Endodermal cell (in vitro differentiated cells): ENCODE measurements around the gene FBXW7. TPM values are rescaled to one million over a fixed set of nuclear protein-coding genes. Genes with fewer than 3 reads are reported as not detected.

Source experiments
- DNase-seq: peaks from one replicate; pipeline ENCODE4 v3.0.0-alpha.2; 2017
- H3K27ac ChIP-seq: 2 replicates; pipeline ENCODE4 v1.5.1; 2013; ENCODE audit warnings: mild to moderate bottlenecking, low read depth, low read length, moderate library complexity
- H3K27me3 ChIP-seq: 2 replicates; pipeline ENCODE4 v1.6.1; 2013; ENCODE audit warnings: mild to moderate bottlenecking, low read length, moderate library complexity; ENCODE audit not compliant: insufficient read depth, control insufficient read depth, poor library complexity, severe bottlenecking
- H3K36me3 ChIP-seq: 2 replicates; pipeline ENCODE4 v1.7.0; 2013; ENCODE audit warnings: mild to moderate bottlenecking, low read length, moderate library complexity; ENCODE audit not compliant: control insufficient read depth, insufficient read depth
- H3K4me1 ChIP-seq: one replicate; pipeline ENCODE4 v1.7.0; 2013; ENCODE audit warnings: low read length; ENCODE audit not compliant: control insufficient read depth, insufficient read depth
- H3K4me3 ChIP-seq: 2 replicates; pipeline ENCODE4 v1.5.1; 2013; ENCODE audit warnings: mild to moderate bottlenecking, low read length, moderate library complexity
- H3K9ac ChIP-seq: 2 replicates; pipeline ENCODE4 v1.6.1; 2013; ENCODE audit warnings: mild to moderate bottlenecking, low read length, moderate library complexity; ENCODE audit not compliant: poor library complexity, severe bottlenecking; ENCODE audit errors: extremely low read depth
- H3K9me3 ChIP-seq: 2 replicates; pipeline ENCODE4 v1.6.1; 2013; ENCODE audit warnings: mild to moderate bottlenecking, low read length, moderate library complexity; ENCODE audit not compliant: control insufficient read depth
- H3K27ac Mint-ChIP-seq: 2 replicates; pipeline ENCODE4 v1.8.0; 2020; ENCODE audit warnings: mixed read lengths
- H3K27me3 Mint-ChIP-seq: 2 replicates; pipeline ENCODE4 v1.8.0; 2021; ENCODE audit warnings: mild to moderate bottlenecking, mixed read lengths; ENCODE audit not compliant: insufficient read depth
- H3K36me3 Mint-ChIP-seq: 2 replicates; pipeline ENCODE4 v1.8.0; 2020; ENCODE audit warnings: low read depth, mixed read lengths
- H3K4me1 Mint-ChIP-seq: 2 replicates; pipeline ENCODE4 v1.8.0; 2020; ENCODE audit warnings: mixed read lengths
- H3K4me3 Mint-ChIP-seq: 2 replicates; pipeline ENCODE4 v1.8.0; 2020; ENCODE audit warnings: mild to moderate bottlenecking, moderate library complexity, mixed read lengths
- H3K9me3 Mint-ChIP-seq: 2 replicates; pipeline ENCODE4 v1.8.0; 2020; ENCODE audit warnings: mild to moderate bottlenecking, mixed read lengths
- WGBS, 2 experiments: methylation state at CpG; one replicate each; pipeline versions ENCODE4 v1.1.5 to v1.1.7; 2013; ENCODE audit warnings: missing lambda C conversion rate in 2 of 2, mixed read lengths in 1 of 2; ENCODE audit not compliant: insufficient coverage in 1 of 2, insufficient read length in 1 of 2; 5-methylcytosine and 5-hydroxymethylcytosine counted together
- total RNA-seq, 2 donors: library from RNA; stranded (reverse); fragmentation: NEBNext Ultra II Directional in 1 of 2; extraction: Animal tissue kit (Norgen Biotek cat#: 25700) in 1 of 2; gene quantifications; 2 replicates in 1 of 2; 3 replicates in 1 of 2; pipeline ENCODE4 v1.2.1, GENCODE V29; 2021
- TF ChIP-seq, protein P1 (sequence below): fragments of 200-600 bp; sonication (generic); conservative IDR thresholded peaks from 2 replicates; pipeline ENCODE4 v1.5.0; 2021; ENCODE audit warnings: antibody characterized with exemption, mild to moderate bottlenecking

FBXW7 gene
- total RNA-seq, 2 donors from 2014 or later = 34.3 to 34.4 TPM

DNA sequence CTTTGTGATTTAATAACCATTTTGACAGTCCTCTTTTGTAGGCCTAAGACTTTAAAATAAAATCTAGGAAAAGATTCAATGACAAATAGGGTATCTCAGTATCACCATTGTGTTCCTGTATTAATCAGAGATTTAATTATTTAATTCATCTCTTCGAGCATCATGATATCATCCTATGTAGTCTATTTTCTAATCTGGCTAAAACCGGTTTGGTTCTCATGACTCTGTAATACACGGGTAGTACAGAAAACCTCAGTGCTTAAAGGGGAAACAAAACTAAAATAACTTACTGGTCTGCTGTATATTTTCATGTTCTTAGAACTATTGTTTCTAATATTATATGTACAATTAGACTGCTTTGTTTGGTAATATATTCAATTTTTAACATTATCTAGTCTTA lies 23.7 kb upstream of the FBXW7 start:
- TF ChIP-seq, protein P1, sequence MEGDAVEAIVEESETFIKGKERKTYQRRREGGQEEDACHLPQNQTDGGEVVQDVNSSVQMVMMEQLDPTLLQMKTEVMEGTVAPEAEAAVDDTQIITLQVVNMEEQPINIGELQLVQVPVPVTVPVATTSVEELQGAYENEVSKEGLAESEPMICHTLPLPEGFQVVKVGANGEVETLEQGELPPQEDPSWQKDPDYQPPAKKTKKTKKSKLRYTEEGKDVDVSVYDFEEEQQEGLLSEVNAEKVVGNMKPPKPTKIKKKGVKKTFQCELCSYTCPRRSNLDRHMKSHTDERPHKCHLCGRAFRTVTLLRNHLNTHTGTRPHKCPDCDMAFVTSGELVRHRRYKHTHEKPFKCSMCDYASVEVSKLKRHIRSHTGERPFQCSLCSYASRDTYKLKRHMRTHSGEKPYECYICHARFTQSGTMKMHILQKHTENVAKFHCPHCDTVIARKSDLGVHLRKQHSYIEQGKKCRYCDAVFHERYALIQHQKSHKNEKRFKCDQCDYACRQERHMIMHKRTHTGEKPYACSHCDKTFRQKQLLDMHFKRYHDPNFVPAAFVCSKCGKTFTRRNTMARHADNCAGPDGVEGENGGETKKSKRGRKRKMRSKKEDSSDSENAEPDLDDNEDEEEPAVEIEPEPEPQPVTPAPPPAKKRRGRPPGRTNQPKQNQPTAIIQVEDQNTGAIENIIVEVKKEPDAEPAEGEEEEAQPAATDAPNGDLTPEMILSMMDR = no peak
- no peak for DNase-seq
- Histone ChIP-seq H3K27me3 (no peaks in the 10 kb centered on the region), H3K4me3 (no peak overlapping the region), H3K4me1 (peaks cover 1% of the 10 kb centered on the region), H3K27ac (no peak overlapping the region), H3K9me3 (no peaks in the 10 kb centered on the region), H3K36me3 (no peaks in the 10 kb centered on the region), H3K9ac (no peak overlapping the region)
- no peaks in the 10 kb centered on the region for H3K9me3 Mint-ChIP-seq
- H3K27ac Mint-ChIP-seq = no peak overlapping the region
- 80 to 94% methylated on average over 1 to 3 of the region's 3 CpGs for WGBS, 2 experiments
- H3K36me3 Mint-ChIP-seq = no peaks in the 10 kb centered on the region
- H3K4me3 Mint-ChIP-seq = no peak overlapping the region
- peaks cover 6% of the 10 kb centered on the region for H3K4me1 Mint-ChIP-seq
- H3K27me3 Mint-ChIP-seq = no peaks in the 10 kb centered on the region

DNA sequence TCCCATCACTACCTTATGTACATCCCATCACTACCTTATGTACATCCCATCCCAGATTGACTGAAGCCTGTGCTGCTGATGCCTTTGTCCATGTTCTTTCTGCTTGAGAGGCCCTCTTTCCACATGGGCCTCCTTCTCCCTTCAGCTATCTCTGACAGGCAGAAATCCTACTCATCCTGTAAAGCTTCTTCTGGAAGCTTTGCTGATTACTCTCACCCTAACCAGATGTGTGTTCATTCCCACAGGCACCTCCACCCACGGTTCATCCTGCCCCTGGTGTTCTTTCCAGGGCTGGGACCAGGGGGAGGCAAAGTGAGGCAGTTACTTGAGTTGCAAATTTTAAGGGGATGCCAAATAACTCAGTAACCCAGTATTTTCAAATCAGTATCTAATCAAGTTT lies 22.5 kb upstream of the FBXW7 start:
- peaks cover 14% of the 10 kb centered on the region for H3K4me1 Mint-ChIP-seq
- no peaks in the 10 kb centered on the region for H3K36me3 ChIP-seq
- no peak overlapping the region for H3K4me3 Mint-ChIP-seq
- H3K4me3 ChIP-seq = no peak overlapping the region
- no peak overlapping the region for H3K27ac Mint-ChIP-seq
- peaks cover 3% of the 10 kb centered on the region for H3K4me1 ChIP-seq
- H3K27me3 Mint-ChIP-seq = no peaks in the 10 kb centered on the region
- H3K9ac ChIP-seq = no peak overlapping the region
- H3K27ac ChIP-seq = no peak overlapping the region
- no peak for DNase-seq
- no peaks in the 10 kb centered on the region for H3K36me3 Mint-ChIP-seq
- 73% methylated on average over 1 of the region's 1 CpG; no CpG with 5 or more reads in 1 of the 2 experiments for WGBS, 2 experiments
- no peaks in the 10 kb centered on the region for H3K27me3 ChIP-seq
- H3K9me3 Mint-ChIP-seq = no peaks in the 10 kb centered on the region
- H3K9me3 ChIP-seq = no peaks in the 10 kb centered on the region
- TF ChIP-seq, protein P1 = no peak

DNA sequence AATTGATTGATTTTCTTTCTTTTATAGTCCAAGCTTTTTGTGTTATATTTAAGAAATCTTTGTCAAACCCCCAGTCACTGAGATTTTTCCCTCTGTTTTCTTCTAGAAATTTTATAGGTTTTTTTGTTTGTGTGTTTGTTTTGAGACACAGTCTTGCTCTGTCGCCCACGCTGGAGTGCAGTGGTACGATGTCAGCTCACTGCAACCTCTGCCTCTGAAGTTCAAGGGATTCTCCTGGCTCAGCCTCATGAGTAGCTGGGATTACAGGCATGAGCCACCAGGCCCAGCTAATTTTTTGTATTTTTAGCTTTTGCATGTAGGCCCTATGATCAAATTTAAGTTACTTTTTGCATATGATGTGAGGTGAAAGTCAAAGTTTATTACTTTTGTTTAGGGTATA lies 20.9 kb upstream of the FBXW7 start:
- Mint-ChIP-seq H3K4me3 (no peak overlapping the region), H3K9me3 (no peaks in the 10 kb centered on the region), H3K27ac (no peak overlapping the region), H3K4me1 (peaks cover 10% of the 10 kb centered on the region), H3K36me3 (no peaks in the 10 kb centered on the region), H3K27me3 (peaks cover 7% of the 10 kb centered on the region)
- H3K27me3 ChIP-seq = no peaks in the 10 kb centered on the region
- no peak overlapping the region for H3K27ac ChIP-seq
- no peaks in the 10 kb centered on the region for H3K36me3 ChIP-seq
- DNase-seq = no peak
- TF ChIP-seq, protein P1 = no peak
- peaks cover 3% of the 10 kb centered on the region for H3K4me1 ChIP-seq
- H3K9me3 ChIP-seq = no peaks in the 10 kb centered on the region
- no peak overlapping the region for H3K4me3 ChIP-seq
- 78 to 93% methylated on average over 3 of the region's 3 CpGs for WGBS, 2 experiments
- H3K9ac ChIP-seq = no peak overlapping the region
